ENCODE results near the gene CFB.
A peak's percentile ranks its signal among the peaks of the same experiment; 100 is the strongest.

Gene CFB

GRCh38 chr6:31949926-31950548 lies 4.1 kb downstream of the CFB start:
- no peak overlapping the region for H3K9ac ChIP-seq (ENCODE audit: low read depth, low read length, poor library complexity)
- no peak overlapping the region for H3K23ac ChIP-seq (ENCODE audit: low read depth, low read length, poor library complexity)
- no peak overlapping the region for H4K91ac ChIP-seq (ENCODE audit: low read depth, low read length, poor library complexity)
- no peak overlapping the region for H3K4ac ChIP-seq (ENCODE audit: low read length)
- H3K79me1 ChIP-seq (ENCODE audit: low read depth, low read length), result no peaks in the 10 kb centered on the region
- H2BK120ac ChIP-seq (ENCODE audit: low read depth, low read length), result no peak overlapping the region
- H2BK12ac ChIP-seq (ENCODE audit: low read length), result no peak overlapping the region
- no peaks in the 10 kb centered on the region for H3K27me3 ChIP-seq (ENCODE audit: control insufficient read depth in 3 of 3, insufficient read depth in 3 of 3, low read depth in 1 of 3, low read length in 3 of 3)
- no peak overlapping the region for H3K18ac ChIP-seq (ENCODE audit: low read length)
- no peak overlapping the region for H2AFZ ChIP-seq (ENCODE audit: low read length)
- no peak overlapping the region for H3K4me2 ChIP-seq (ENCODE audit: insufficient read depth, low read length, poor library complexity, severe bottlenecking)
- H3K9me3 ChIP-seq (replicated peaks in 1 of 2; ENCODE audit: control insufficient read depth in 2 of 2, insufficient read depth in 1 of 2, low read depth in 1 of 2, low read length in 2 of 2), result peaks cover 0 to 1% of the 10 kb centered on the region in 2 donors
- H2BK5ac ChIP-seq (ENCODE audit: low read length), result no peak overlapping the region
- H3K4me3 ChIP-seq (ENCODE audit: low read length in 2 of 2), result peak overlapping the region in 1 of 2 donors; percentile 29
- no peak overlapping the region for H2AK5ac ChIP-seq (ENCODE audit: low read depth, low read length)
- no peak overlapping the region for H3K14ac ChIP-seq (ENCODE audit: low read length)
- DNase-seq (ENCODE audit: low spot score), result no peak
- H3K4me1 ChIP-seq (ENCODE audit: control insufficient read depth in 2 of 2, insufficient read depth in 1 of 2, low read depth in 1 of 2, low read length in 2 of 2), result peaks cover 4 to 15% of the 10 kb centered on the region in 2 donors
- H4K8ac ChIP-seq (ENCODE audit: low read depth, low read length), result no peak overlapping the region
- no peak overlapping the region for H2BK15ac ChIP-seq (ENCODE audit: low read length)
- peaks cover 36 to 50% of the 10 kb centered on the region in 2 donors for H3K36me3 ChIP-seq (replicated peaks in 1 of 2; ENCODE audit: control insufficient read depth in 2 of 2, insufficient read depth in 2 of 2, low read length in 2 of 2)
- no CpG with 5 or more reads among the region's 7 CpGs for WGBS, 2 donors (ENCODE audit: extremely low coverage in 2 of 2, insufficient read length in 2 of 2, insufficient replicate concordance in 1 of 2)
- H3K27ac ChIP-seq (replicated peaks; ENCODE audit: low read length), result no peak overlapping the region

- H4K8ac ChIP-seq (ENCODE audit: low read depth, low read length), result no peak overlapping the region
- no peak overlapping the region for H3K23ac ChIP-seq (ENCODE audit: low read depth, low read length, poor library complexity)
- no peak overlapping the region for H3K9ac ChIP-seq (ENCODE audit: low read depth, low read length, poor library complexity)
- H2BK15ac ChIP-seq (ENCODE audit: low read length), result no peak overlapping the region
- no peak overlapping the region for H3K14ac ChIP-seq (ENCODE audit: low read length)
- H2BK5ac ChIP-seq (ENCODE audit: low read length), result no peak overlapping the region
- H2BK120ac ChIP-seq (ENCODE audit: low read depth, low read length), result no peak overlapping the region
- no peaks in the 10 kb centered on the region for H3K27me3 ChIP-seq (ENCODE audit: control insufficient read depth in 3 of 3, insufficient read depth in 3 of 3, low read depth in 1 of 3, low read length in 3 of 3)
- no peak overlapping the region for H3K18ac ChIP-seq (ENCODE audit: low read length)
- no peak overlapping the region for H3K27ac ChIP-seq (replicated peaks; ENCODE audit: low read length)
- no peaks in the 10 kb centered on the region for H3K4me1 ChIP-seq (ENCODE audit: control insufficient read depth in 2 of 2, insufficient read depth in 1 of 2, low read depth in 1 of 2, low read length in 2 of 2)
- no CpG with 5 or more reads among the region's 5 CpGs for WGBS, 2 donors (ENCODE audit: extremely low coverage in 2 of 2, insufficient read length in 2 of 2, insufficient replicate concordance in 1 of 2)
- H3K4ac ChIP-seq (ENCODE audit: low read length), result no peak overlapping the region
- no peak overlapping the region for H4K91ac ChIP-seq (ENCODE audit: low read depth, low read length, poor library complexity)
- peaks cover 43 to 70% of the 10 kb centered on the region in 2 donors for H3K36me3 ChIP-seq (replicated peaks in 1 of 2; ENCODE audit: control insufficient read depth in 2 of 2, insufficient read depth in 2 of 2, low read length in 2 of 2)
- no peak overlapping the region for H2BK12ac ChIP-seq (ENCODE audit: low read length)
- no peaks in the 10 kb centered on the region for H3K79me1 ChIP-seq (ENCODE audit: low read depth, low read length)
- H2AFZ ChIP-seq (ENCODE audit: low read length), result no peak overlapping the region
- no peaks in the 10 kb centered on the region for H3K9me3 ChIP-seq (replicated peaks in 1 of 2; ENCODE audit: control insufficient read depth in 2 of 2, insufficient read depth in 1 of 2, low read depth in 1 of 2, low read length in 2 of 2)
- H2AK5ac ChIP-seq (ENCODE audit: low read depth, low read length), result no peak overlapping the region
- DNase-seq (ENCODE audit: low spot score), result peak; percentile 53
- H3K4me2 ChIP-seq (ENCODE audit: insufficient read depth, low read length, poor library complexity, severe bottlenecking), result no peak overlapping the region
- H3K4me3 ChIP-seq (ENCODE audit: low read length in 2 of 2), result no peak overlapping the region
Measured at GRCh38 chr6:31952140-31952805, 6.4 kb downstream of the CFB start.

- H2AFZ ChIP-seq (ENCODE audit: low read length), result no peak overlapping the region
- no peak overlapping the region for H4K8ac ChIP-seq (ENCODE audit: low read depth, low read length)
- peaks cover 2% of the 10 kb centered on the region in 2 donors for H3K4me1 ChIP-seq (ENCODE audit: control insufficient read depth in 2 of 2, insufficient read depth in 1 of 2, low read depth in 1 of 2, low read length in 2 of 2)
- no peak overlapping the region for H3K4me2 ChIP-seq (ENCODE audit: insufficient read depth, low read length, poor library complexity, severe bottlenecking)
- no peak overlapping the region for H4K91ac ChIP-seq (ENCODE audit: low read depth, low read length, poor library complexity)
- no peaks in the 10 kb centered on the region for H3K27me3 ChIP-seq (ENCODE audit: control insufficient read depth in 3 of 3, insufficient read depth in 3 of 3, low read depth in 1 of 3, low read length in 3 of 3)
- WGBS, 2 donors (ENCODE audit: extremely low coverage in 2 of 2, insufficient read length in 2 of 2, insufficient replicate concordance in 1 of 2), result no CpG with 5 or more reads among the region's 5 CpGs
- no peak overlapping the region for H2BK12ac ChIP-seq (ENCODE audit: low read length)
- H3K79me1 ChIP-seq (ENCODE audit: low read depth, low read length), result no peaks in the 10 kb centered on the region
- H3K23ac ChIP-seq (ENCODE audit: low read depth, low read length, poor library complexity), result no peak overlapping the region
- H3K18ac ChIP-seq (ENCODE audit: low read length), result no peak overlapping the region
- H2BK5ac ChIP-seq (ENCODE audit: low read length), result no peak overlapping the region
- no peak overlapping the region for H2BK15ac ChIP-seq (ENCODE audit: low read length)
- no peak overlapping the region for H2AK5ac ChIP-seq (ENCODE audit: low read depth, low read length)
- no peak overlapping the region for H3K14ac ChIP-seq (ENCODE audit: low read length)
- no peak overlapping the region for H2BK120ac ChIP-seq (ENCODE audit: low read depth, low read length)
- H3K4ac ChIP-seq (ENCODE audit: low read length), result no peak overlapping the region
- no peak overlapping the region for H3K4me3 ChIP-seq (ENCODE audit: low read length in 2 of 2)
- peaks cover 43 to 72% of the 10 kb centered on the region in 2 donors for H3K36me3 ChIP-seq (replicated peaks in 1 of 2; ENCODE audit: control insufficient read depth in 2 of 2, insufficient read depth in 2 of 2, low read length in 2 of 2)
- DNase-seq (ENCODE audit: low spot score), result no peak
- H3K9ac ChIP-seq (ENCODE audit: low read depth, low read length, poor library complexity), result no peak overlapping the region
- H3K27ac ChIP-seq (replicated peaks; ENCODE audit: low read length), result peak overlapping the region; percentile 9
- no peaks in the 10 kb centered on the region for H3K9me3 ChIP-seq (replicated peaks in 1 of 2; ENCODE audit: control insufficient read depth in 2 of 2, insufficient read depth in 1 of 2, low read depth in 1 of 2, low read length in 2 of 2)
Measured at GRCh38 chr6:31952890-31953289, 7.0 kb downstream of the CFB start.

GRCh38 chr6:31954511-31954910 lies 8.6 kb downstream of the CFB start:
- H3K4me1 ChIP-seq (ENCODE audit: control insufficient read depth in 2 of 2, insufficient read depth in 1 of 2, low read depth in 1 of 2, low read length in 2 of 2), result peaks cover 9 to 10% of the 10 kb centered on the region in 2 donors
- H3K14ac ChIP-seq (ENCODE audit: low read length), result no peak overlapping the region
- H3K27ac ChIP-seq (replicated peaks; ENCODE audit: low read length), result no peak overlapping the region
- H2AFZ ChIP-seq (ENCODE audit: low read length), result no peak overlapping the region
- no peak overlapping the region for H3K18ac ChIP-seq (ENCODE audit: low read length)
- peaks cover 8% of the 10 kb centered on the region for H3K79me1 ChIP-seq (ENCODE audit: low read depth, low read length)
- DNase-seq (ENCODE audit: low spot score), result no peak
- no peak overlapping the region for H2BK120ac ChIP-seq (ENCODE audit: low read depth, low read length)
- H3K4ac ChIP-seq (ENCODE audit: low read length), result no peak overlapping the region
- no peak overlapping the region for H4K8ac ChIP-seq (ENCODE audit: low read depth, low read length)
- no peak overlapping the region for H3K9ac ChIP-seq (ENCODE audit: low read depth, low read length, poor library complexity)
- WGBS, 2 donors (ENCODE audit: extremely low coverage in 2 of 2, insufficient read length in 2 of 2, insufficient replicate concordance in 1 of 2), result no CpG with 5 or more reads among the region's 28 CpGs
- H2AK5ac ChIP-seq (ENCODE audit: low read depth, low read length), result no peak overlapping the region
- no peak overlapping the region for H2BK12ac ChIP-seq (ENCODE audit: low read length)
- peaks cover 43 to 72% of the 10 kb centered on the region in 2 donors for H3K36me3 ChIP-seq (replicated peaks in 1 of 2; ENCODE audit: control insufficient read depth in 2 of 2, insufficient read depth in 2 of 2, low read length in 2 of 2)
- H4K91ac ChIP-seq (ENCODE audit: low read depth, low read length, poor library complexity), result no peak overlapping the region
- no peak overlapping the region for H3K23ac ChIP-seq (ENCODE audit: low read depth, low read length, poor library complexity)
- H3K4me3 ChIP-seq (ENCODE audit: low read length in 2 of 2), result no peak overlapping the region
- no peaks in the 10 kb centered on the region for H3K27me3 ChIP-seq (ENCODE audit: control insufficient read depth in 3 of 3, insufficient read depth in 3 of 3, low read depth in 1 of 3, low read length in 3 of 3)
- H2BK15ac ChIP-seq (ENCODE audit: low read length), result no peak overlapping the region
- H2BK5ac ChIP-seq (ENCODE audit: low read length), result no peak overlapping the region
- H3K4me2 ChIP-seq (ENCODE audit: insufficient read depth, low read length, poor library complexity, severe bottlenecking), result no peak overlapping the region
- no peaks in the 10 kb centered on the region for H3K9me3 ChIP-seq (replicated peaks in 1 of 2; ENCODE audit: control insufficient read depth in 2 of 2, insufficient read depth in 1 of 2, low read depth in 1 of 2, low read length in 2 of 2)
